IMR-90 (cell line): ENCODE results near the gene THOC6. TPM values are rescaled to one million over a fixed set of nuclear protein-coding genes. Genes with fewer than 3 reads are reported as not detected.

Experiments used
- ATAC-seq: fragments of 200-7000 bp; cut with Tn5 transposase; 2 replicates; pipeline ENCODE4 v1.9.1; 2020; ENCODE audit warnings: low read depth, mild to moderate bottlenecking, moderate library complexity
- BruUV-seq: library from RNA; stranded (reverse); fragments of 400-500 nt; replicated peaks from 2 replicates; lab custom pipeline; 2021; lab: Mats Ljungman, UMichigan
- CTCF ChIA-PET: fragments of 300-600 bp; formaldehyde crosslinking; extraction: SDS; loops from one replicate; lab custom pipeline; 2021; ENCODE audit warnings: antibody characterized with exemption; lab: Yijun Ruan, JAX
- POLR2A ChIA-PET: fragments of 300-600 bp; sonication (Branson Sonifier 250); formaldehyde crosslinking; loops from one replicate; lab custom pipeline; 2022; ENCODE audit warnings: antibody characterized with exemption; ENCODE audit not compliant: unreplicated experiment; lab: Charles Lee
- DNase-seq: peaks from one replicate; pipeline ENCODE4 v3.0.0; 2013
- H2AFZ ChIP-seq: replicated peaks from 2 replicates; pipeline ENCODE3; 2013; ENCODE audit warnings: low read length, mild to moderate bottlenecking; ENCODE audit not compliant: poor library complexity
- H2AK5ac ChIP-seq: 2 replicates; pipeline ENCODE4 v1.6.1; 2013; ENCODE audit warnings: low read depth, low read length, inconsistent platforms
- H2AK9ac ChIP-seq: replicated peaks from 2 replicates; pipeline ENCODE3; 2013; ENCODE audit warnings: mild to moderate bottlenecking, low read depth, low read length, moderate library complexity; ENCODE audit not compliant: poor library complexity
- H2BK120ac ChIP-seq: 2 replicates; pipeline ENCODE4 v1.6.1; 2013; ENCODE audit warnings: low read depth, low read length, inconsistent platforms
- H2BK15ac ChIP-seq: 3 replicates; pipeline ENCODE4 v1.6.1; 2013; ENCODE audit warnings: low read depth, low read length, inconsistent platforms
- H2BK20ac ChIP-seq: 2 replicates; pipeline ENCODE4 v1.6.1; 2013; ENCODE audit warnings: low read depth, mild to moderate bottlenecking, inconsistent platforms, low read length, moderate library complexity
- H2BK5ac ChIP-seq: 2 replicates; pipeline ENCODE4 v1.6.1; 2013; ENCODE audit warnings: mild to moderate bottlenecking, low read depth, low read length, inconsistent platforms; ENCODE audit not compliant: poor library complexity, severe bottlenecking
- H3K14ac ChIP-seq: replicated peaks from 2 replicates; pipeline ENCODE4 v1.6.1; 2013; ENCODE audit warnings: low read depth, low read length, inconsistent platforms
- H3K18ac ChIP-seq: 2 replicates; pipeline ENCODE4 v1.6.1; 2013; ENCODE audit warnings: low read depth, low read length, control low read depth
- H3K23ac ChIP-seq: 2 replicates; pipeline ENCODE4 v1.6.1; 2013; ENCODE audit warnings: low read depth, low read length, inconsistent platforms
- H3K27ac ChIP-seq: 2 replicates; pipeline ENCODE4 v1.5.1; 2013; ENCODE audit warnings: mild to moderate bottlenecking, control low read depth, low read length; ENCODE audit not compliant: insufficient read depth
- H3K27me3 ChIP-seq: 2 replicates; pipeline ENCODE4 v1.6.1; 2013; ENCODE audit warnings: low read length; ENCODE audit not compliant: control insufficient read depth, insufficient read depth
- H3K36me3 ChIP-seq: 2 replicates; pipeline ENCODE4 v1.6.1; 2013; ENCODE audit warnings: low read length, mixed read lengths; ENCODE audit not compliant: control insufficient read depth, insufficient read depth
- H3K4ac ChIP-seq: 2 replicates; pipeline ENCODE4 v1.6.1; 2013; ENCODE audit warnings: low read depth, low read length, inconsistent platforms
- H3K4me1 ChIP-seq: 2 replicates; pipeline ENCODE4 v1.6.1; 2013; ENCODE audit warnings: low read length, mixed read lengths; ENCODE audit not compliant: control insufficient read depth, insufficient read depth
- H3K4me2 ChIP-seq: 2 replicates; pipeline ENCODE4 v1.6.1; 2013; ENCODE audit warnings: low read depth, mild to moderate bottlenecking, control low read depth, low read length, moderate library complexity
- H3K4me3 ChIP-seq: 2 replicates; pipeline ENCODE4 v1.5.1; 2013; ENCODE audit warnings: low read depth, mild to moderate bottlenecking, control low read depth, low read length, moderate library complexity; ENCODE audit not compliant: insufficient read depth
- H3K56ac ChIP-seq: 2 replicates; pipeline ENCODE4 v1.6.1; 2013; ENCODE audit warnings: low read length, inconsistent platforms; ENCODE audit not compliant: insufficient read depth; ENCODE audit errors: extremely low read depth
- H3K79me1 ChIP-seq, 2 experiments: 2 replicates each; pipeline ENCODE4 v1.6.1; 2013; ENCODE audit warnings: low read length in 2 of 2, inconsistent platforms in 1 of 2, low read depth in 1 of 2
- H3K9ac ChIP-seq: 2 replicates; pipeline ENCODE4 v1.6.1; 2013; ENCODE audit warnings: low read depth, low read length, control low read depth
- H3K9me1 ChIP-seq: 2 replicates; pipeline ENCODE4 v1.6.1; 2013; ENCODE audit warnings: low read length, inconsistent platforms; ENCODE audit not compliant: insufficient read depth
- H3K9me3 ChIP-seq: 2 replicates; pipeline ENCODE4 v1.6.1; 2013; ENCODE audit warnings: low read length; ENCODE audit not compliant: control insufficient read depth, insufficient read depth
- H4K20me1 ChIP-seq: 2 replicates; pipeline ENCODE4 v1.6.1; 2013; ENCODE audit warnings: low read length, inconsistent platforms; ENCODE audit not compliant: insufficient read depth
- H4K5ac ChIP-seq: 2 replicates; pipeline ENCODE4 v1.6.1; 2013; ENCODE audit warnings: mild to moderate bottlenecking, low read depth, low read length, control low read depth
- H4K8ac ChIP-seq, 2 experiments: 2 replicates each; pipeline ENCODE4 v1.6.1; 2013; ENCODE audit warnings: low read depth in 2 of 2, low read length in 2 of 2, control low read depth in 1 of 2, inconsistent platforms in 1 of 2
- H4K91ac ChIP-seq: 2 replicates; pipeline ENCODE4 v1.6.1; 2013; ENCODE audit warnings: low read depth, low read length, inconsistent platforms; ENCODE audit not compliant: insufficient read depth
- POLR2A ChIP-seq: IDR thresholded peaks from 2 replicates; pipeline ENCODE4 v1.6.1; 2012; ENCODE audit warnings: mild to moderate bottlenecking, low read depth, low read length
- RAD21 ChIP-seq: IDR thresholded peaks from 2 replicates; pipeline ENCODE4 v1.6.1; 2012; ENCODE audit warnings: low read length, improper control_type of control experiment
- WGBS, 2 experiments: methylation state at CpG; one replicate each; pipeline versions ENCODE4 v1.1.5 to v1.1.7; 2013; ENCODE audit warnings: missing lambda C conversion rate in 2 of 2; ENCODE audit not compliant: insufficient read length in 1 of 2; ENCODE audit errors: extremely low coverage in 2 of 2; 5-methylcytosine and 5-hydroxymethylcytosine counted together
- dilution Hi-C: fragments of 300-500 bp; cut with HindIII; formaldehyde crosslinking; loops from one replicate; pipeline ENCODE4 v1.14.3; 2018; ENCODE audit warnings: low sequenced_read_pairs; ENCODE audit not compliant: unreplicated experiment
- in situ Hi-C: fragments of 300-500 bp; cut with MboI; formaldehyde crosslinking; loops from 3 replicates; pipeline ENCODE4 v1.14.3; 2019; ENCODE audit warnings: low sequenced_read_pairs, inconsistent platforms, mixed read lengths
- intact Hi-C: fragments of 100-400 bp; cut with micrococcal nuclease; formaldehyde crosslinking; loops from 2 replicates; pipeline ENCODE4 v1.10.0; 2022
- polyA plus RNA-seq, 3 experiments: library from polyadenylated mRNA; depleted of rRNA; stranded (reverse); fragments of >200 nt; gene quantifications; 2 replicates each; pipeline ENCODE4 v1.2.3, GENCODE V29; 2012; ENCODE audit warnings: low replicate concordance in 1 of 3
- total RNA-seq: library from RNA; depleted of rRNA; stranded (reverse); fragments of >200 nt; gene quantifications from 2 replicates; pipeline ENCODE4 v1.2.3, GENCODE V29; 2012
- TF ChIP-seq, protein P1 (sequence below): conservative IDR thresholded peaks from 2 replicates; pipeline ENCODE4 v1.5.1; 2012; ENCODE audit warnings: mild to moderate bottlenecking, low read depth, low read length, improper control_type of control experiment

THOC6 gene
- total and polyA plus RNA-seq, 2 of the 4 experiments (the other 2 are of a cell fraction) = 16.8 to 23.1 TPM

DNA sequence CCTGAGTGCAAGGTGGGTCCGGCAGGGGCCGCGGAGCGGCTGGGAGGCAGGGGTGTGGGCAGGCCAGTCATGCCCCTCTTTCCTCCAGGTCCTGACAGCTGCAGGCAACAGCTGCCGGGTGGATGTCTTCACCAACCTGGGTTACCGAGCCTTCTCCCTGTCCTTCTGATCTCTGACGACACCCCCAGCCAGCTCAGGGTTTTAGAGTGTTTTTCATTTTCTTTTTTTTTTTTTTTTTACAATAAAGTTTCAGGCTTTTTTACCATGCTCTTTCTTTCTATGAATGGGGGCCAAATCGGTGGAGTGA lies 3.6 kb downstream of the THOC6 start:
- Histone ChIP-seq H3K9me3 (no peaks in the 10 kb centered on the region), H3K23ac (no peak overlapping the region), H3K14ac (no peak overlapping the region), H4K91ac (no peak overlapping the region), H3K56ac (no peak overlapping the region), H3K9me1 (no peaks in the 10 kb centered on the region), H3K36me3 (peaks cover 17% of the 10 kb centered on the region), H2AK9ac (no peak overlapping the region), H3K4me3 (no peak overlapping the region), H3K18ac (no peak overlapping the region), H2BK5ac (no peak overlapping the region), H3K4me1 (peaks cover 8% of the 10 kb centered on the region), H3K79me1 (peaks cover 0 to 15% of the 10 kb centered on the region in 2 experiments; a peak in 2 of 4 replicates), H4K20me1 (peaks cover 19% of the 10 kb centered on the region), H2AFZ (no peak overlapping the region), H3K27ac (no peak overlapping the region), H2AK5ac (no peak overlapping the region), H4K8ac (no peak overlapping the region), H2BK120ac (no peak overlapping the region), H3K4ac (no peak overlapping the region), H3K27me3 (peaks cover 16% of the 10 kb centered on the region), H3K9ac (no peak overlapping the region), H2BK20ac (no peak overlapping the region), H4K5ac (no peak overlapping the region), H2BK15ac (no peak overlapping the region), H3K4me2 (no peak overlapping the region)
- in situ Hi-C loops (no loop called here), intact Hi-C loops (no loop called here), dilution Hi-C loops (no loop called here)
- ChIA-PET POLR2A (no interaction called here), CTCF (interaction anchor here (0.6 to 1.8 kb wide), 4 partner anchors 12 to 119 kb away, joined by 3 to 7 read pairs (median 4); partner anchors contain the start of gene MMP25)
- no peak for ATAC-seq
- BruUV-seq = no TSS peak
- 100% methylated on average over 4 of the region's 8 CpGs; no CpG with 5 or more reads in 1 of the 2 experiments for WGBS, 2 experiments
- DNase-seq = no peak
- no peak for TF ChIP-seq RAD21
- no peak for TF ChIP-seq POLR2A
- TF ChIP-seq, protein P1, sequence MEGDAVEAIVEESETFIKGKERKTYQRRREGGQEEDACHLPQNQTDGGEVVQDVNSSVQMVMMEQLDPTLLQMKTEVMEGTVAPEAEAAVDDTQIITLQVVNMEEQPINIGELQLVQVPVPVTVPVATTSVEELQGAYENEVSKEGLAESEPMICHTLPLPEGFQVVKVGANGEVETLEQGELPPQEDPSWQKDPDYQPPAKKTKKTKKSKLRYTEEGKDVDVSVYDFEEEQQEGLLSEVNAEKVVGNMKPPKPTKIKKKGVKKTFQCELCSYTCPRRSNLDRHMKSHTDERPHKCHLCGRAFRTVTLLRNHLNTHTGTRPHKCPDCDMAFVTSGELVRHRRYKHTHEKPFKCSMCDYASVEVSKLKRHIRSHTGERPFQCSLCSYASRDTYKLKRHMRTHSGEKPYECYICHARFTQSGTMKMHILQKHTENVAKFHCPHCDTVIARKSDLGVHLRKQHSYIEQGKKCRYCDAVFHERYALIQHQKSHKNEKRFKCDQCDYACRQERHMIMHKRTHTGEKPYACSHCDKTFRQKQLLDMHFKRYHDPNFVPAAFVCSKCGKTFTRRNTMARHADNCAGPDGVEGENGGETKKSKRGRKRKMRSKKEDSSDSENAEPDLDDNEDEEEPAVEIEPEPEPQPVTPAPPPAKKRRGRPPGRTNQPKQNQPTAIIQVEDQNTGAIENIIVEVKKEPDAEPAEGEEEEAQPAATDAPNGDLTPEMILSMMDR = no peak
